LNCaP clone FGC (cell line): Measurements from ENCODE around the gene BTBD17.

Experiments
- DNase-seq: peaks from one replicate; pipeline ENCODE4 v3.0.0-alpha.2; 2011; ENCODE audit warnings: low read depth
- H3K4me3 ChIP-seq: 2 replicates; pipeline ENCODE4 v1.5.1; 2011; ENCODE audit warnings: mild to moderate bottlenecking, low read depth, low read length, control low read depth
- CTCF ChIP-seq: IDR thresholded peaks from 2 replicates; pipeline ENCODE4 v1.5.1; 2012; ENCODE audit warnings: mild to moderate bottlenecking; ENCODE audit not compliant: control insufficient read depth, insufficient read depth; ENCODE audit errors: extremely low read depth

The BTBD17 gene

GRCh38 chr17:74392848-74393247 is 31.2 kb upstream of the BTBD17 start:
- H3K4me3 ChIP-seq: no peak overlapping the region
- DNase-seq: no peak
- TF ChIP-seq CTCF: no peak

DNA sequence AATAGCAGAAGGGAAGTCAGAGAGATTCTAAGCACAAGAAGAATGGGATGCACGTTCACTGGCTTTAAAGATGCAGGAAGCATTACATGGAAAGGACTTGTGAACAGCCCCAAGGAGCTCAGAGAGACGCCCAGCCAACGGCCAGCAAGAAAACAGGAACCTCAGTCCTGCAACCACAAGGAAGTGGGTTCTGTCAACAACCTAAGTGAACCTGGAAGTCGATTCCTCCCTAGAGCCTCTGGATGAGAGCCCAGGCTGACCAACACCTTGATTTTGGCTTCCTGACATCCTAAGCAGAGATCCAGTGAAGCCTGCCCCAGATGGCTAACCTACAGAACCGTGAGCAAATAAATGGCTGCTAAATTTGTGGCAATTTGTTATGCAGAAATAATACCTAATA is 30.1 kb upstream of the BTBD17 start:
- DNase-seq: no peak
- no peak overlapping the region for H3K4me3 ChIP-seq
- no peak for TF ChIP-seq CTCF

DNA sequence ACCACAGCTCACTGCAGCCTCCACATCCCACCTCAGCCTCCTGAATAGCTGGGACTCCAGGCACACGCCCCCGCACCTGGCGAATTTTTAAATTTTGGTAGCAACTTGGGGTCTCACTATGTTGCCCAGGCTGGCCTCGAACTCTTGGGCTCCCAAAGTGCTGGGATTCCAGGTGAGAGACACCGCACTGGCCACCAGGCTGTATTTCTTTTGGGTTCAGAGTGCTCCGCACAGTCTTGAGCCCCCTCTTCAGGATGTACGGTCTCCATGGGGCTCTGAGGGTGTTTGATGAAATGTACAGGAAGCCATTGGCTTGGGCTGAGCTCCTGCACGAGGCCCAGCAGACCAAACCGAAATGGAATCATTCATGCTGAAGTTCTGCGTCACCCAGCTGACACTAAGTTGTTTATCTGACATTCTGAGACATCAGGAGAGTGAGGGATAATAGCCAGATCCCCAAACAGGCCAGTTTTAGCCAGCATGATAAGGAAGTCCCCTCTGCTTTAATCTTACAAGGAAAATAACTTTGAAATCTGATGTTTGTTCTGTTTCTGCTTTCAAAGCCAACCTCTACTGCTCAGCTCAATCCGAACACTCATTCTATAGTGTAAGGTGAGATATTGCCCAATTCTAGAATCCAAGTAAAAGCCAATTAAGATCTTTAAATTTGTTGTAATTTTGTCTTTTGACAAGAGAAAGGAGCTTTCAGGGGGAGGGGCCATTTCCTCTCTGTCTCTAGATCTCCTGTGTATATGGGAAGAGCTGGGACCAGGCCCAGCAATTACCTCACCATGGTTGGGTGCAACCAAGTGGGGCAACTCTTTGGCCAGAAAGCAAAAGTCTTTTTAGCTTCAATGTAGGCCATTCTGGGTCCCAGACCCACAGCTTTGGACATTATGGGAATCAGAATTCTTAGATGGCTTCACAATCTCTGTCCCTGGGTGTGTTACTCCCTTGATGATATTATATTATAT is 29.3 kb upstream of the BTBD17 start:
- no peak for DNase-seq
- H3K4me3 ChIP-seq: no peak overlapping the region
- no peak for TF ChIP-seq CTCF

- no peak for TF ChIP-seq CTCF
- no peak for DNase-seq
- no peak overlapping the region for H3K4me3 ChIP-seq
Observed at GRCh38 chr17:74389937-74390679, 28.4 kb upstream of the BTBD17 start.

- no peak overlapping the region for H3K4me3 ChIP-seq
- no peak for DNase-seq
- no peak for TF ChIP-seq CTCF
Observed at GRCh38 chr17:74389084-74389753, 27.6 kb upstream of the BTBD17 start.

DNA sequence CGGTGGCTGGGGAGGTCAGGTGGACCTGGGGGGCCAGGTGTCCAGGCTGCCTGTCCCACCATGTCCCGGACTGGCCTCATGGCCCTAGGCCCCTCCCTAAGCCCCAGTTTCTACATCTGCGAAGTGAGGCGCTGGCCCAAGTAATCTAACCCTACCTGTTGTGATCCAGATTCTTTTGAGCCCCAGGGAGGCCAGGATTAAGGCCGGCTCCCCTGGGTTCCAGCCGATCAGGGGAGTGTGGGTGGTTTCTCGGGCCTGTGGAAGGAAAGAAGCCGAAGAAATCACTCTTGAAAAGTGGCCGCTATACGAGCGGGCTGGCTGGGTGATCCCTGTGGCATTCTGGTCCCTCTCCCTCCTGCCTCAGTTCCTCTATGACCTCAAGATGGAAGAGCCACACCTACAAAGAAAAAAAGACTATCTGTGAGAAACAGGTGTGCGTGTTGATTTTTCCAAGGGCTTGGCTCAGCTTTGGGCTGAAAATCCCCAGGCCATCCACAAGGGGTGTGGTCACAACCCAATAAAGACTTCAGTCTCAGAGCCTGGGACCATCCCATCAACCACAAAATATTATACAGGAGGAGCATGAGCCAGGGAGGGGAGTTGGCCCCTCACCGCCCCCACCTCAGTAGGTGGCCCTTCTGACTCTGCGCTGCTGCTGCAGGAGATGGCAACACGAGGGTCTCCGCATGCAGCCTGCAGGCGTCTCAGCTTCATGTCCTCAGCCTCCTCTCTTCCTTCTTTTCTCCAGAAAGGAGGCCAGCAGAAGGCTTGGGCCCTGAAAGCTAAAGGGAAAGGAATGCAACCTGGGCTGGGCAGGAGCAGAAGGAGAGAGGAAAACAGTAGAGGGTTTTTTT is 25.9 kb upstream of the BTBD17 start:
- DNase-seq: no peak
- TF ChIP-seq CTCF: no peak
- H3K4me3 ChIP-seq: no peak overlapping the region
